ENCODE results near the gene XCR1.

Gene XCR1

GRCh38 chr3:45980819-45981218 is 46.5 kb downstream of the XCR1 start:
- DNase-seq, result no peak

GRCh38 chr3:45980229-45980813 is 47.0 kb downstream of the XCR1 start:
- no peak for DNase-seq

- no peak for DNase-seq
These were observed 47.9 kb downstream of the XCR1 start for GRCh38 chr3:45979378-45979777.

DNA sequence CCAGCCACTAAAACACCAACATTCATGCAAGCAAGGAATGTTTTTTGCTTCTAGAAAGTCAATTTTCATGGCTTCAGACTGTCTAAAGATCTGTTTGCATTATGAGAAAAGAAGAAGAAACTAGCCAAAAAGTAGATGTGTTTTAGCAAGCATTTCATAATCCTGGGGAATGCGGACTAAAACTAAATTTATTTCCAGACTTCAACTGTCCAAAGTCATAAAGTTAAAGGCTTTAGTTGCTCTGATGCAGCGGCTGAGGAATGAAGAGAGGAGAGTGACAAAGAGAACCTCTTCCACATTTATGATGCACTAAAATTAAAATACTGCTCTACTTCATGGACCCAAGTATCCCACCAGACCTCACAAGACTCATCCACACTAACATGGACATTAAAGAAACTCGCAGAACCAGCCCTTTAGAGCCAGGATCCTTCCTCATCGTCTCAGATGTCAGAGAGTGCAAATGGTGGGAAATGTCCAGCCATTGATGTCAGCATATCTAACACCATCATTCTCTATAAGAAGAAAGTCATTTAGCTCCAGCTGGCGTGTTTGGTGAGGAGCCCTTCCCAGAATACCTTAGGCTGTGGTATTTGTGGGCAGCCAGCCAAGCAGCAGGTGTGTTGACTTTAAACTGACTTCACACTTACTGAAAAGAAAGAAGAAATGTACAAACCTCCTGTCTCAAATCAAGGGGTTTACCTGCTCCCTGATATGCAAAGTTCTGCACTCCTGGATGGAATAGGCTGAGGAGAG is 49.1 kb downstream of the XCR1 start:
- DNase-seq, result no peak

DNA sequence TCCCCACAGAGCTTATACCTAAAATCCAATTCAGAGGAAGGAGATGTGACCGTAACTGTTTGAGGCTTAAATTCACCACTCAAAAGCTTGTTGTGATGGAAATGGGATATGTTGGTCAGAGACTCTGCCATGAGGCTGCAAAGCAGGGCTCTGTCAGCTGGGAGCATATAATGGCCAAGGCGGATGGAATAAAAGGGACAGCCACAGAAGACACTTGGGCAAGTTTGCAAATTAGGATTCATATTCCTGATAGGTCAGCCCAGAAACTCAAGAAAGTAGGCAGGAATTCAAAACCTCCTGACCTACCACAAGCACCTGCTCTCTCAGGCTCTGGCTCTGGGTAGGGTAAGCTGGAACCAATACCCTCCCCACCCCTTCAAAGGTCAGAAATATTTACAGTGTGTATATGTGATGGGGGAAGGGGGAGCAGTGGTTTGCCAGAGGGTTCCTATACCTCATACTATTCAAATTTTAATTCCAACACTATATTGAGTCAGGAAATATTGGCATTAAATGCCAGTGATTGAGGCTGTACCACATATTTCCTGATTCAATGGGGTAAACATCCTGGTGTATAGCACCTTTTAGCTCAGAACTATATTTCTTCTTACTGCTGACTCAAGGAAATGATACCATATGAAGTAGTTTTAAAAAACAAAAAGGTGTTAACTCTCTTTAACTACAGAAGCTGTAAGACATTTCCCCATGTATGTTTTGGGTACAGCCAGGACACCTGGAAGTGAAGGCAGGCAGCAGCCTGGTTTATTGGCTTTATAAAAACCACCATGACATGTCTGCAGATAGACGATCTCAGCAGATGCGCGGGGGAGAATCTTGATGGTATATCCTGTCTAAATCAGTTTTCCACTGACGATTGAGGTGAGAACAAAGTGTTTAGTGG is 50.8 kb downstream of the XCR1 start:
- no peak for DNase-seq

GRCh38 chr3:45975686-45976085 is 51.6 kb downstream of the XCR1 start:
- DNase-seq, result no peak

GRCh38 chr3:45974686-45975085 is 52.6 kb downstream of the XCR1 start:
- DNase-seq, result no peak

DNA sequence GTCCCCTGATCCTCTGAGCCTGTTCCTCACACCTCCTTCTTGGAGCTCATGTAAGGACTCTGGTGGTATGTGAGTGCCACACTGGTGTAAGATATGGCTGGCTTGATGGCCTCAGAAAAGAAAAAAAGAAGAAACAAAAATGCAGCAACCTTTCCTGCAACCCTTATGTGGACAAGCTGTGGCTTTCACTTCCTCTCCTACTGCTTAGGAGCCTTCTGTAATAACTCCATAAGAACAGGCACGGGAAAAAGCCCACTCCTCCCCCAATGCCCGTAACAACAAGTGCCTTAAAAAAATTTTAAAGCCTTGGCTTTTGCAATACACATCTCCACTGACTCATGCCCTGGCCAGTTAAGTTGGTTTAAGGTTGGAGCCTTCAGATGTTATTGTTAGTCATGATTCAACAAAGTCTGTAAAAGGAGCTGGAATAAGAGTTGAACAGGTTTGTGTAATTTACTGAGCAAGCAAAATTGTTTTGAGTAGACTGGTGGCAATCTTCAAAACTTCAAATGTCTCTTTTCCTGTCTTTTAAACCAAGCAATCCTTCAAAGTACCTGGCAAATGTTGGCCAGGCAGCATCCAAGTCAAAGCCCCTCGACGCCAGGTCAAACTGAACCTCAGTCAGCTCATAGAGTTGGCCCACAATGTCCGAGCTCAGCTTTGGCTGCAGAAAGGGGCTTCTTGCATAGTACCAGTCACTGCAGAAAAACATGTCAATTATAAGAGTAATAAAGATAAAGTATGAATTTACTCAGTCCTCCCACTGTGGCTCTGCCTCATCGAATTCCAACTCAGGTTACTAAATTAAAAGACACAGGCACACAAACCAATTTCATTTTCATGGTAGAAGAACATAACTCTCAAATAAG is 54.5 kb downstream of the XCR1 start:
- DNase-seq, result peak; percentile 88

DNA sequence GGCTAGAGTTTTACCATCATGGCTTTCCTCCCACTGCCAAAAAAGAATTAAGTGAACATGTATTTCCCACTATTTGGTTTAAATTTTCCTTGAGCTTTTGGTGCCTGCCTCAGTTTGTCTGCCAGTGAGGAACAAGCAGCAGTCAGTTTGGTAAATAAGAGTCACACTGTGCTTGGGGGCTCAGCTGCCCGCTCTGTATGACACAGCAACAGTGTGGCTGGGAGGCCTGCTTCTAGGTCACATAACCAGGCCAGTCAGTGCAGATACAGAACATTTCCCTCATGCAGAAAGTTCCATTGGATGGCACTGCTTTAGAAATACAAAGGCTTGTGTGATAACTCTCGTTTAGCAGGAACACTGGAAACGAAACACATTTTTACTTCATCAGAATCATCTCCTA is 57.3 kb downstream of the XCR1 start:
- DNase-seq, result no peak

DNA sequence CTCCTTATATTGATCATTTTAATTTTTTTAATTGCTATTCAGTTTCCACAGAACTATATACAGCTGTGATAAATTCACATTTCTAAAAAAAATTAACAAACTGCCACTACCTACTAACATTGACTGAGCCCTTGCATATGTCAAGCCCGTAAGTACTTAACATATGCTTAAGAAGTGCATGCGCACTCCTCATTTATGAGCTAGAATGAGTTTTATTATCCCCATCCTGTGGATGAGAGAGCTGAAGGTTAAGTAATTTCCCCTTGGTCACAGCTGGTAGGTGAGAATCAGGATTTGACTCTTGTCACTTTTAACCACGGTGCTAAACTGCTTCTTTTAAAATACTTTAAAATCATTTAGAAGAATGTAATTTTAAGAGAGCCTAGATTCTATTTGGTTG is 58.2 kb downstream of the XCR1 start:
- no peak for DNase-seq

- DNase-seq, result peak; percentile 76
These were observed 58.6 kb downstream of the XCR1 start for GRCh38 chr3:45968706-45969105.

- no peak for DNase-seq
These were observed 59.1 kb downstream of the XCR1 start for GRCh38 chr3:45968149-45968548.

GRCh38 chr3:45967724-45968123 is 59.6 kb downstream of the XCR1 start:
- no peak for DNase-seq

Data from EL (cell line).